HG02610 (cell line): Measurements from ENCODE around the gene CCR3.

Source experiments
- ATAC-seq: cut with Tn5 transposase; IDR thresholded peaks from one replicate; pipeline ENCODE4 v1.9.1; 2021; ENCODE audit warnings: mild to moderate bottlenecking, moderate library complexity; ENCODE audit not compliant: unreplicated experiment

Gene CCR3

GRCh38 chr3:46270474-46270873 is 28.2 kb downstream of the CCR3 start:
- ATAC-seq, result no peak

- no peak for ATAC-seq
These were observed 29.0 kb downstream of the CCR3 start for GRCh38 chr3:46271209-46271745.

GRCh38 chr3:46272028-46272451 is 29.8 kb downstream of the CCR3 start:
- no peak for ATAC-seq

- no peak for ATAC-seq
These were observed 34.3 kb downstream of the CCR3 start for GRCh38 chr3:46276497-46277099.

- ATAC-seq, result no peak
These were observed 35.2 kb downstream of the CCR3 start for GRCh38 chr3:46277476-46277875.

- no peak for ATAC-seq
These were observed 36.8 kb downstream of the CCR3 start for GRCh38 chr3:46278816-46279672.

- ATAC-seq, result no peak
These were observed 38.0 kb downstream of the CCR3 start for GRCh38 chr3:46280105-46280797.

- no peak for ATAC-seq
These were observed 39.3 kb downstream of the CCR3 start for GRCh38 chr3:46281551-46281950.

- ATAC-seq, result no peak
These were observed 39.8 kb downstream of the CCR3 start for GRCh38 chr3:46282041-46282440.

GRCh38 chr3:46282696-46283095 is 40.4 kb downstream of the CCR3 start:
- no peak for ATAC-seq

GRCh38 chr3:46283881-46284450 is 41.7 kb downstream of the CCR3 start:
- no peak for ATAC-seq

- ATAC-seq, result no peak
These were observed 42.9 kb downstream of the CCR3 start for GRCh38 chr3:46284981-46285683.

GRCh38 chr3:46285931-46286619 is 43.8 kb downstream of the CCR3 start:
- no peak for ATAC-seq

- no peak for ATAC-seq
These were observed 44.8 kb downstream of the CCR3 start for GRCh38 chr3:46286947-46287565.

GRCh38 chr3:46289551-46289950 is 47.3 kb downstream of the CCR3 start:
- no peak for ATAC-seq

- ATAC-seq, result no peak
These were observed 47.7 kb downstream of the CCR3 start for GRCh38 chr3:46289966-46290365.

GRCh38 chr3:46291046-46291445 is 48.8 kb downstream of the CCR3 start:
- ATAC-seq, result no peak

GRCh38 chr3:46293035-46293724 is 50.9 kb downstream of the CCR3 start:
- no peak for ATAC-seq
